A673 (cell line): ENCODE measurements around the gene MIOS.

ENCODE experiments used
- EZH2 ChIP-seq: fragments of 200-600 bp; sonication (generic); IDR thresholded peaks from 2 replicates; pipeline ENCODE4 v1.6.1; 2017; ENCODE audit warnings: borderline replicate concordance, low read depth, mild to moderate bottlenecking, mixed read lengths, antibody characterized with exemption, low read length; ENCODE audit not compliant: poor library complexity, severe bottlenecking
- TF ChIP-seq, protein P1 (sequence below): fragments of 300-800, 200-600 bp; sonication (generic); conservative IDR thresholded peaks from 2 replicates; pipeline ENCODE4 v1.5.1; 2017; ENCODE audit warnings: low read depth, mild to moderate bottlenecking, antibody characterized with exemption, low read length, moderate library complexity, mixed read lengths

DNA sequence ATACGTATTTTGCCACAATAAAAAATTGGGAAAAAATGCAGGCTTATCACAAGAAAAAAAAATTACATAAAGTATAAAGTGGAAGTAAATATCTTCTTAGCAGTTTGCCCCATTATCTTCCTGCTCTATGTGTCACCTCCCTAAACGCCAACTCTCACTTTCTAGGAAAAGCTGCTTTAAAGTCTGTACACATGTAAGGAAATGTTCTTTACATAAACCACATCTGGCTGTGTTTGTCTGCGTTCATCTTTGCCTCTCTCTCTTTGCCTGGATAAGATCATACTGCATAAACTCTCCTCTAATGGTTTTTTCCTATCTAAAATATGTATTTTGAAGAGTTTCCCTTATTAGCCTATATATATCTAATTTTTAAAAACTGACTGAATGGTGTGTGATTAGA is 50.9 kb downstream of the MIOS start:
- TF ChIP-seq EZH2: no peak
- TF ChIP-seq, protein P1, sequence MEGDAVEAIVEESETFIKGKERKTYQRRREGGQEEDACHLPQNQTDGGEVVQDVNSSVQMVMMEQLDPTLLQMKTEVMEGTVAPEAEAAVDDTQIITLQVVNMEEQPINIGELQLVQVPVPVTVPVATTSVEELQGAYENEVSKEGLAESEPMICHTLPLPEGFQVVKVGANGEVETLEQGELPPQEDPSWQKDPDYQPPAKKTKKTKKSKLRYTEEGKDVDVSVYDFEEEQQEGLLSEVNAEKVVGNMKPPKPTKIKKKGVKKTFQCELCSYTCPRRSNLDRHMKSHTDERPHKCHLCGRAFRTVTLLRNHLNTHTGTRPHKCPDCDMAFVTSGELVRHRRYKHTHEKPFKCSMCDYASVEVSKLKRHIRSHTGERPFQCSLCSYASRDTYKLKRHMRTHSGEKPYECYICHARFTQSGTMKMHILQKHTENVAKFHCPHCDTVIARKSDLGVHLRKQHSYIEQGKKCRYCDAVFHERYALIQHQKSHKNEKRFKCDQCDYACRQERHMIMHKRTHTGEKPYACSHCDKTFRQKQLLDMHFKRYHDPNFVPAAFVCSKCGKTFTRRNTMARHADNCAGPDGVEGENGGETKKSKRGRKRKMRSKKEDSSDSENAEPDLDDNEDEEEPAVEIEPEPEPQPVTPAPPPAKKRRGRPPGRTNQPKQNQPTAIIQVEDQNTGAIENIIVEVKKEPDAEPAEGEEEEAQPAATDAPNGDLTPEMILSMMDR: no peak
